GM21515 (cell line): ENCODE results near the gene ZFP14.
"Not testable (repeated sequence)": the region's sequence is repeated elsewhere in the genome, so short reads cannot be mapped to it uniquely, and the experiment has no call there.

Experiments used
- ATAC-seq: cut with Tn5 transposase; IDR thresholded peaks from one replicate; pipeline ENCODE4 v1.9.1; 2021; ENCODE audit not compliant: unreplicated experiment

ZFP14 gene

GRCh38 chr19:36331353-36332228 is 47.4 kb downstream of the ZFP14 start:
- peak; percentile 93 for ATAC-seq

GRCh38 chr19:36330216-36330615 is 48.8 kb downstream of the ZFP14 start:
- no peak for ATAC-seq

GRCh38 chr19:36329534-36329933 is 49.5 kb downstream of the ZFP14 start:
- ATAC-seq = not testable (repeated sequence)

GRCh38 chr19:36326649-36327048 is 52.4 kb downstream of the ZFP14 start:
- not testable (repeated sequence) for ATAC-seq

- not testable (repeated sequence) for ATAC-seq
Observed at GRCh38 chr19:36315164-36315563, 63.8 kb downstream of the ZFP14 start.

GRCh38 chr19:36314053-36314452 is 64.9 kb downstream of the ZFP14 start:
- ATAC-seq = not testable (repeated sequence)

GRCh38 chr19:36311098-36311760 is 67.8 kb downstream of the ZFP14 start:
- not testable (repeated sequence) for ATAC-seq

- ATAC-seq = not testable (repeated sequence)
Observed at GRCh38 chr19:36310416-36310990, 68.5 kb downstream of the ZFP14 start.

- ATAC-seq = not testable (repeated sequence)
Observed at GRCh38 chr19:36309759-36310158, 69.2 kb downstream of the ZFP14 start.

- ATAC-seq = not testable (repeated sequence)
Observed at GRCh38 chr19:36309309-36309708, 69.7 kb downstream of the ZFP14 start.

- not testable (repeated sequence) for ATAC-seq
Observed at GRCh38 chr19:36292317-36292716, 86.7 kb downstream of the ZFP14 start.
